SHP77 treated with DMSO at 0.1 percent for 48 hours (cell line): Measurements from ENCODE around the gene NHERF1.

Source experiments
- DNase-seq: peaks from one replicate; lab custom pipeline; 2025; lab: John Stamatoyannopoulos, UW

The NHERF1 gene

DNA sequence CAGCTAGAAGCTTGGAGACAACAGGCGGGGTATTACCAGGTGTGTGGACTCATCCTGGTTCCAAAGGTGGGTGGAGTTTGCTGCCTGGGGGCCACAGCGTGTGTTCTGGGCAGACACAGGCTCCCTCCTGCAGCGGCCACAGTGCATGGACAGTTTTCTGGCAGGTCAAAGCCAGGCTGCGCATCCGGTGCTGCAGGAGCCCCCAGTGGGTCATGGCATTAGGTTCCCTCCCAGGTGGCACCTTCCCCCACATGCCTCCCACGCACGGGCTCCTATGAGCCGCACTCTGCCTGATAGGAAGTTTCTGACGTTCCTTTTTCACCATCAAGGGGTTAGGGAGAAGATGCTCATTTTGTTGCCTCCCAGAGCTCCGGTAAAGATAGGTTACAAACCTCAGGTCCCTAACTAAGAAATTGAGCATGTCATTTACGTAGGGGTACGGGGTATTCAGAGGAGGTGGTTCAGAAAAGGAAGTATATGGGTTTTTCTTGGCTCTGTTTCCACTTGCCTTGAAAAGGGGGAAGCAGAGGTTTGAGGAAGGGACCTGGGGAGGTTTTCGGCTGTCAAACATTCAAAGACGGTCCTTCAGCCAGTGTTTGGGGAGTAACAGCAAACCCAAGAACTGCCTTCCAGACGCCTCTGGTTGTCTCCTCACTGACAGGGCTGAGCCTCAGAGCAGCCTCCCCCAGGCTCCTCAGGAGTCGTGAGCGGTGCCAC is 60.4 kb downstream of the NHERF1 start:
- DNase-seq, result no peak

DNA sequence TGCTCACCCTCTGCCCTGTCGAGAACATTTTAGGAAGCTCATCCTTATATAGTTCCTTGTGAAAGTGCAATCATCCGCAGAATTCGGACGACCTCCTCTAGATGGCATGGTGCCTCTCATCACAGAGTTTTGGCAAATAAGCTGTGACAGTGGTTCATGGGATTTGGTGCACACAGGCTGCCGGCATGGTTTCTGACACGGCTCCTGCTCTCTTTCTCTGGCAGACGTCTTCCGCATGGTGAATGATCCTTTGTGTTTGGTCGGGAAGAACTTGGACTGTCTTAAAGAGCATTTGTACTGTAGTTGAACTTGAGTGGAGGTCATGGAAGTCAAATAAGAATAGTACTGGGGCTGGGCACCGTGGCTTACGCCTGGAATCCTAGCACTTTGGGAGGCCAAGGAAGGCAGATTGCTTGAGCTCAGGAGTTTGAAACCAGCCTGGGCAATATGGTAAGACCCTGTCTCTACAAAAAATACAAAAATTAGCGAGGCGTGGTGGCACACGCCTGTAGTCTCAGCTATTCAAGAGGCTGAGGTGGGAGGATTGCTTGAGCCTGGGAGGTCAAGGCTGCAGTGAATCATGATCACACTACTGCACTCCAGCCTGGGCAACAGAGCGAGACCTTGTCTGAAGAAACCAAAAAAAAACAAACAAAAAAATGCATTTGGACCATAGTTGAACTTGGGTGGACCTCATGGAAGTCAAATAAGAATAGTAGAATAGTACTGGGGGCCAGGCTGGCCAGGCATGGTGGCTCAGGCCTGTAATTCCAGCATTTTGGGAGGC is 62.5 kb downstream of the NHERF1 start:
- DNase-seq, result no peak

- DNase-seq, result no peak
These were observed 63.9 kb downstream of the NHERF1 start for GRCh38 chr17:74812109-74813009.

DNA sequence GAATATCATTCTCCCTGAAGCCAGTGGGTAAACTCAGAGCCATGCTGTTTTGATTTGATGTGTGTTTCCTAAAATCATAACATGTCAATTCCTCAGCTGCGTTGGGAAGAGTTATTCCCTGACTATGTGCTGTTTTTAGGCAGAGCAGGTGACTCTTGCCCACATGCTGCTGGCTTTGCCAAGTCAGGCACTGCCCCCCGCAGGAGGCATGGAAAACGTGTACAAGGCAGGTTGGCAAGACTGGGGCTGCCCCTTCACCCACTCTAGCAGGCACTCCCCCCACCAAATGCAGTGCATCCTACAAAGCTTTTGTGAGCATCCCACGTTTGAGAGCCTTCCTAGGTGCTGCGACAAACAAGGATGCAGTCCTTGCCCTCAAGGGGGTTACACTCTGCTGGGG is 66.0 kb downstream of the NHERF1 start:
- DNase-seq, result no peak

GRCh38 chr17:74815067-74815466 is 66.6 kb downstream of the NHERF1 start:
- DNase-seq, result no peak

GRCh38 chr17:74815550-74816370 is 67.3 kb downstream of the NHERF1 start:
- no peak for DNase-seq

GRCh38 chr17:74816905-74817620 is 68.6 kb downstream of the NHERF1 start:
- DNase-seq, result no peak

GRCh38 chr17:74818291-74818938 is 70.0 kb downstream of the NHERF1 start:
- no peak for DNase-seq
